Lower lobe of right lung (tissue), 2 donors: ENCODE data around the gene GGTLC2. TPM values are rescaled to one million over a fixed set of nuclear protein-coding genes. Genes with fewer than 3 reads are reported as not detected.

Source experiments
- ATAC-seq, 2 donors: fragments of 200-7000 bp; cut with Tn5 transposase; one replicate each; pipeline ENCODE4 v1.9.1; 2020 to 2022; ENCODE audit warnings: mild to moderate bottlenecking in 2 of 2, moderate library complexity in 2 of 2
- DNase-seq: peaks from one replicate; pipeline ENCODE4 v3.0.0-alpha.2; 2020
- H3K27ac ChIP-seq: fragments of 200-600 bp; one replicate; pipeline ENCODE4 v1.8.0; 2022
- H3K27me3 ChIP-seq: fragments of 200-600 bp; one replicate; pipeline ENCODE4 v1.8.0; 2022; ENCODE audit warnings: low read depth
- H3K36me3 ChIP-seq: fragments of 200-600 bp; one replicate; pipeline ENCODE4 v1.8.0; 2022; ENCODE audit warnings: mild to moderate bottlenecking
- H3K4me1 ChIP-seq: fragments of 200-600 bp; one replicate; pipeline ENCODE4 v1.8.0; 2022
- H3K4me3 ChIP-seq: fragments of 200-600 bp; one replicate; pipeline ENCODE4 v1.8.0; 2022; ENCODE audit warnings: mild to moderate bottlenecking
- H3K9me3 ChIP-seq: fragments of 200-600 bp; one replicate; pipeline ENCODE4 v1.8.0; 2022
- intact Hi-C: fragments of 100-400 bp; cut with DNase I; formaldehyde crosslinking; loops from one replicate; pipeline ENCODE4 v1.11.0; 2022
- total RNA-seq: library from RNA; stranded (reverse); fragmentation: NEBNext Ultra II Directional; extraction: Animal tissue kit (Norgen Biotek cat#: 25700); gene quantifications from one replicate; pipeline ENCODE4 v1.2.1, GENCODE V29; 2021
- TF ChIP-seq, protein P1 (sequence below): fragments of 200-600 bp; IDR thresholded peaks from one replicate; pipeline ENCODE4 v1.8.0; 2022; ENCODE audit warnings: antibody characterized with exemption, mild to moderate bottlenecking
- donor health status: DM: no; HTN: yes; CAD: no; lungs with severe emphysema.

Gene GGTLC2
- total RNA-seq, 1 donor from 2014 or later = 2.7 TPM

DNA sequence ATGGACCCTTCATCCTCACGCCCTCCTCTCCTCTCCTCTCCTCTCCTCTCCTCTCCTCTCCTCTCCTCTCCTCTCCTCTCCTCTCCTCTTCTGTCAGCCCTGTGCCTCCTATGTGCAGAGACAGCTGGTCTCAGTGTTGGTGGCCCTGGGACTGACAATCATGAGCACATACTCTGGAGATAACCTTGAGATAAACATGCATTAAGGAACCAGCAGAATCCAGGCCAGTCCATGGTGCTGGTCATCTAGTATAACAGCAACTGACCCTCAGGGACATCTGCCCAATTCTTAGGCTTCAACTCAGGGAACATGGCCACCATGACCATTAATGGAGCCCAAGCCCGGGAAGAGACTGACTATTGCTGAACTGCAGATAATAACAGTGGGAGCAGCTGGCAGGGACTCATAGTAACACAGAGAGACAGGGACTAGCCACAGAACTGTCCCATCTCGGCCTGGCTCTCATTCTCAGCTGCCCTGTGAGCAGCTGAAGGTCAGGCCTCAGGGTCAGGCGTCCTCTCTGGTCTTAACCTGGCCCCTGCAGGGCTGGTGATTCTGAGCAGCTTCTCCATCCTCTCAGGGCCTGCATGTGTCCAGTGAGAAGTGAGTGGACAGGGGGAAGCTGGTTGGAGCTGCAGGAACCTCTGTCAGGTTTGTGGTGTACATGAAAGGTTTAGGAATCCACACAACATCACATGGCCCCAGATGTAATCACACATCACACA lies 45.4 kb downstream of the GGTLC2 start:
- H3K27me3 ChIP-seq = no peaks in the 10 kb centered on the region
- H3K4me3 ChIP-seq = no peak overlapping the region
- TF ChIP-seq, protein P1, sequence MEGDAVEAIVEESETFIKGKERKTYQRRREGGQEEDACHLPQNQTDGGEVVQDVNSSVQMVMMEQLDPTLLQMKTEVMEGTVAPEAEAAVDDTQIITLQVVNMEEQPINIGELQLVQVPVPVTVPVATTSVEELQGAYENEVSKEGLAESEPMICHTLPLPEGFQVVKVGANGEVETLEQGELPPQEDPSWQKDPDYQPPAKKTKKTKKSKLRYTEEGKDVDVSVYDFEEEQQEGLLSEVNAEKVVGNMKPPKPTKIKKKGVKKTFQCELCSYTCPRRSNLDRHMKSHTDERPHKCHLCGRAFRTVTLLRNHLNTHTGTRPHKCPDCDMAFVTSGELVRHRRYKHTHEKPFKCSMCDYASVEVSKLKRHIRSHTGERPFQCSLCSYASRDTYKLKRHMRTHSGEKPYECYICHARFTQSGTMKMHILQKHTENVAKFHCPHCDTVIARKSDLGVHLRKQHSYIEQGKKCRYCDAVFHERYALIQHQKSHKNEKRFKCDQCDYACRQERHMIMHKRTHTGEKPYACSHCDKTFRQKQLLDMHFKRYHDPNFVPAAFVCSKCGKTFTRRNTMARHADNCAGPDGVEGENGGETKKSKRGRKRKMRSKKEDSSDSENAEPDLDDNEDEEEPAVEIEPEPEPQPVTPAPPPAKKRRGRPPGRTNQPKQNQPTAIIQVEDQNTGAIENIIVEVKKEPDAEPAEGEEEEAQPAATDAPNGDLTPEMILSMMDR = no peak
- H3K4me1 ChIP-seq = peaks cover 2% of the 10 kb centered on the region
- ATAC-seq (no peak), DNase-seq (no peak)
- no peaks in the 10 kb centered on the region for H3K9me3 ChIP-seq
- intact Hi-C loops = no loop called here
- H3K27ac ChIP-seq = no peak overlapping the region
- H3K36me3 ChIP-seq = no peaks in the 10 kb centered on the region

DNA sequence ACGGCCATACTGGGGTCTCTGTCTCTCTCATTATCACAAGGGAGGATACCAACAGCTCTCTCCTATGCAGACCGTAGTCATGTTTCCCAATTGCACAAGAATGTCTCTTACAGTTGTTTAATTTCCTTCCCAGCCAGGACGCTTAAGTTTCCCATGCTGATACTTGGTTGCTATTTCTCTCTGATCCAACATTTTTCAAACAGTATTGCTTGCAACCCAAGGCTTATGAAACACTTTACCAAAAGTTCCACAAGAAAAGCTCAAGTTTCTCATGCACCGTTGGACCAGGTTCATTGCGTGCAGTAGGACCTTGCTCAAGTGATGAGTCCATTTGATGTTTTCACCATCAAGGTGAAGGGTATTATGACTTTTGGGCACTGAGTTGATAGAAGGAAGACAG lies 46.6 kb downstream of the GGTLC2 start:
- Histone ChIP-seq H3K4me1 (peaks cover 2% of the 10 kb centered on the region), H3K27me3 (no peaks in the 10 kb centered on the region), H3K27ac (no peak overlapping the region), H3K4me3 (no peak overlapping the region), H3K36me3 (no peaks in the 10 kb centered on the region), H3K9me3 (no peaks in the 10 kb centered on the region)
- no peak for DNase-seq
- intact Hi-C loops = no loop called here
- no peak for ATAC-seq
- TF ChIP-seq, protein P1 = no peak

DNA sequence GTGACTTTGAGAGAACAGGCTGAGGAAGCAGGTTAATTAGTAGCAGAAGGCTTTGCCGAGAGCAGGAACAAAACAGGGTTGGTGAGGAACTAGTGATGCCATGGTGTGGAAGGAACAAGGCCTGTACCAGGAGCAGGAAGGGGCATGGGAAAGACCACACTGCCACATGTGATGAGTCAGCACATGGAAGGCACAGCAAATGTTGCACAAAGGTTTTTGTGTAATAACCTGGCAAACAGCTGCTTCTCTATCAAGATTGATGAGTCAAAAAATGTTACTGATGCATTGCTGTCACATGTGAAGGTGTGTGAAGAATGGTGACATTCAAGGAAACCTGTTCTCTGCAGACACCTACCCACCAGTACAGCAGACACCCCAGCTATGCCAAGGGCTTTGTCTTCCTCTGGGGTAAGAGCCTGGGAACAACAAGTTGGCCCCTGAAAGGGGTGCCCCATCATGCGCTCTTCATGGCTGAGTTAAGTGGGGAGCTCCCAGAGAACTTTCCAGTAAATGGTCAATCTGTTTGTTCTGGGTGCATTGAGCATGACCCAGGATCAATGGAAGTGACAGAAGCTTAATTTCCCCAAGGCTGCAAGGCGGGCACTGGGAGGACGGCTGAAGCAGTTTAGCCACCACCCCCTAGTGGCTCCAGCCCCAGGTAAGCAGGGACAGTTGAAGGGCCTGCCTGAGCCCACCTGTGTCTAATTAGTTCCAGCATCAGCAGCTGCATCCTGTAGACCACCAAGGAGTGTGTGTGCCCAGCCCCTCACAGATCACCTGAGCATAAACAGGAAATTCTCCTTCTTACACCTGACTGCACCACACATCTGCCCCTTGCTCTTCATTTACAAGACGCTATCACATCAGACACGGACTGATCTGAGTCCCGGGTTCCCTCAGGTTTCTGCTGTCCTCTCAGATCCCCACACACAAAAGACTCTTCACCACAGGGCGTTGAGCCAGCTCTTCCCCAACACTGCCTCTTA lies 47.6 kb downstream of the GGTLC2 start:
- no peak overlapping the region for H3K27ac ChIP-seq
- no peaks in the 10 kb centered on the region for H3K36me3 ChIP-seq
- no peak for ATAC-seq
- no peaks in the 10 kb centered on the region for H3K27me3 ChIP-seq
- H3K4me1 ChIP-seq = peaks cover 2% of the 10 kb centered on the region
- intact Hi-C loops = no loop called here
- H3K9me3 ChIP-seq = no peaks in the 10 kb centered on the region
- no peak for DNase-seq
- TF ChIP-seq, protein P1 = no peak
- H3K4me3 ChIP-seq = no peak overlapping the region

DNA sequence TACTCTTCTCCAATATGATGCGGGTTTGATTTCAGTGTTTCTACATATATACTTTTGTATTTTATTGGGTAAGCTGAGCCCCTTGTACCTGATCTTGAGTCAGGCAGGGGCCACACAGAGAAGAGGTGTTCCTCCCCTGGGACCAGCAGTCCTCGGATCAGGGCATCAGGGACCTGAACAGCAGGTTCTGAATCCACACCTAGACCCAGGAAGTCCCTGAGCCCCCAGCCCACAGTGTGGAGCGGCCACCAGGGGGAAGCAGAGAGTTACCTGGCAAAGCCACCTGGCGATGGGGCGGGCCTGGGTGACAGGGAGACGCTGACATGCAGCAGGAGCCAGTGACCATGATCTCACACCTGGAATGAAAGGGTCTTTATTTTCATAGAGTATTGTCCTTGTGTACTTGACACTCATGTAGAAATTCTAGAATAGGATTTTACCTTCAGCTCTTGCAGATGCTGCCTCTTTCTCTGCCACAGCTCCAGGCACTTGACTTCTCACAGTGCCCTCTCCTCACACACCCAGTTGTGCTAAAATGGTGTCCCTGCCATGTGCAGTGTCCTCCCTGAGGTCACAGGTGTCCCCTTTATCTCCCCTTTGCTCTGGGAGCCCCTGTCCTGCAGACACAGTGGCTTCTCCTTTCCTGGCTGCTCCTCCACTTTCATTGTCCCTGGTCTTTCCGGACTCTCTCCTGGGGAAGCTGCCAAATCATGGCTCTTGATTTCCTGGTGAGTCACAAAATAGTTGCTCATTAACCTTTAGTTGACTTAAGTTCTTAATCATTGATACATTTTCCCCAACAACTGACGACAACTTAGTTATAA lies 48.5 kb downstream of the GGTLC2 start:
- H3K27ac ChIP-seq = no peak overlapping the region
- DNase-seq = no peak
- no peak overlapping the region for H3K4me3 ChIP-seq
- H3K36me3 ChIP-seq = no peaks in the 10 kb centered on the region
- TF ChIP-seq, protein P1 = peak; percentile 46
- ATAC-seq = peak; percentile 53 to 87
- intact Hi-C loops = no loop called here
- H3K4me1 ChIP-seq = peaks cover 2% of the 10 kb centered on the region
- no peaks in the 10 kb centered on the region for H3K9me3 ChIP-seq
- H3K27me3 ChIP-seq = no peaks in the 10 kb centered on the region

DNA sequence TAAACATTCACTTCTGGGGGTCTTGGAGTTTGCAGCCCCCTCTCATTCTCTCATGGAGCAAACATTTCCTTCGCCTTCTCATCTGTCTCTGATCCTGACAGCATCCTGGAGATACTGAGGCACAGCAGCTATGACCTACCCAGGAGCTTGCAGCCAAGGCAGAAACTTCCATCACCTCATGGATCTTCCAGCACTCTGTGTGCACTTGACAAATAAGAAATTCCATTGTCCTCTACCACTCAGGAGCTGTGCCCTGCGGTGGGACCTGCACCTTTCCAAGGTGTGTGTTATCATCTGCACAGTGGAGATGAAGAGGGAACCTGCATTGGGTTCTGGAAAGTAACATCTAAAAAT lies 49.1 kb downstream of the GGTLC2 start:
- DNase-seq = no peak
- no peaks in the 10 kb centered on the region for H3K27me3 ChIP-seq
- TF ChIP-seq, protein P1 = no peak
- ATAC-seq = no peak
- H3K4me1 ChIP-seq = peaks cover 2% of the 10 kb centered on the region
- intact Hi-C loops = no loop called here
- no peaks in the 10 kb centered on the region for H3K36me3 ChIP-seq
- H3K27ac ChIP-seq = no peak overlapping the region
- H3K4me3 ChIP-seq = no peak overlapping the region
- H3K9me3 ChIP-seq = no peaks in the 10 kb centered on the region
